PC-3 (cell line): ENCODE data around the gene GFRA3.

ENCODE experiments used
- EZH2phosphoT487 ChIP-seq: fragments of 300-600 bp; sonication (generic); IDR thresholded peaks from 2 replicates; pipeline ENCODE4 v1.6.1; 2018; ENCODE audit warnings: mild to moderate bottlenecking, antibody characterized with exemption, low read length, borderline replicate concordance
- TF ChIP-seq, protein P1 (sequence below): fragments of 300-600 bp; sonication (generic); conservative IDR thresholded peaks from 2 replicates; pipeline ENCODE4 v1.5.1; 2017; ENCODE audit warnings: antibody characterized with exemption, low read depth, mild to moderate bottlenecking, low read length

DNA sequence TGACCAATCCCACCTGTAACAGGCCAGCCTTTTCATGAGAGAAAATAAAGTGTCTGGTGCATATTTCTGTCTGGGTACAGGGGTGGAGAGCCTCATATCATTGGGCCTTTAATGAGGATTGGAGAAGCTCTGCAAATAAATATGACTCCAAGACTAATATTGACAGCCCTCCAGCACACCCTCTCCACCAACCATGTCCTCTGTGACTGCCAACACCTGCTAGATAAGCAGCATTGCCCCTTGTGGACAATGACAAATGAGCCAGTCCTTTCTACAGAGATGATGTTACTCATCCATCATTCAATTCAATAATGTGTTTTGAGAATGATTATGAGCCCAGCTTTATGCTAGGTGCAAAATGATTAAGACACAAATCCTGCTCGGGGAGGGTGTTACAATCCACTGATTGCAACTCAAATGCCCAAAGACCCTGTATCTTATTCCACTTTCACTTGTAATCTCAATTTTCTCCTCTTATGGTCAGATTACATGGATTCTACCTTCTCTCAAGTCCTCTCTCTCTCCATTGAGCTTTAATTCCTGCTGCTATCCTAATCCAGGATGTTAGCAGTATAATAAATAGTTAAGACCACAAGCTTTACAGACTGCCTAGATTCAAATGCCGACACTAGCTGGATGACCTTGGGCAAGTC lies 2.1 kb upstream of the GFRA3 start:
- TF ChIP-seq, protein P1, sequence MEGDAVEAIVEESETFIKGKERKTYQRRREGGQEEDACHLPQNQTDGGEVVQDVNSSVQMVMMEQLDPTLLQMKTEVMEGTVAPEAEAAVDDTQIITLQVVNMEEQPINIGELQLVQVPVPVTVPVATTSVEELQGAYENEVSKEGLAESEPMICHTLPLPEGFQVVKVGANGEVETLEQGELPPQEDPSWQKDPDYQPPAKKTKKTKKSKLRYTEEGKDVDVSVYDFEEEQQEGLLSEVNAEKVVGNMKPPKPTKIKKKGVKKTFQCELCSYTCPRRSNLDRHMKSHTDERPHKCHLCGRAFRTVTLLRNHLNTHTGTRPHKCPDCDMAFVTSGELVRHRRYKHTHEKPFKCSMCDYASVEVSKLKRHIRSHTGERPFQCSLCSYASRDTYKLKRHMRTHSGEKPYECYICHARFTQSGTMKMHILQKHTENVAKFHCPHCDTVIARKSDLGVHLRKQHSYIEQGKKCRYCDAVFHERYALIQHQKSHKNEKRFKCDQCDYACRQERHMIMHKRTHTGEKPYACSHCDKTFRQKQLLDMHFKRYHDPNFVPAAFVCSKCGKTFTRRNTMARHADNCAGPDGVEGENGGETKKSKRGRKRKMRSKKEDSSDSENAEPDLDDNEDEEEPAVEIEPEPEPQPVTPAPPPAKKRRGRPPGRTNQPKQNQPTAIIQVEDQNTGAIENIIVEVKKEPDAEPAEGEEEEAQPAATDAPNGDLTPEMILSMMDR = no peak
- no peak for TF ChIP-seq EZH2phosphoT487
